Smooth muscle cell (in vitro differentiated cells): ENCODE data around the gene CSNK2A2. TPM values are rescaled to one million over a fixed set of nuclear protein-coding genes. Genes with fewer than 3 reads are reported as not detected.

ENCODE experiments used
- DNase-seq: peaks from one replicate; lab custom pipeline; 2025; ENCODE audit not compliant: unreplicated experiment; lab: John Stamatoyannopoulos, UW
- H2AFZ ChIP-seq: fragments of 200-600 bp; sonication (generic); 2 replicates; pipeline ENCODE4 v1.6.0; 2016; ENCODE audit warnings: antibody characterized with exemption, low read depth, mild to moderate bottlenecking
- H3F3A ChIP-seq: fragments of 200-600 bp; sonication (generic); 2 replicates; pipeline ENCODE4 v1.6.0; 2017; ENCODE audit warnings: antibody characterized with exemption, low read depth
- H3K27ac ChIP-seq: fragments of 200-600 bp; sonication (generic); 2 replicates; pipeline ENCODE4 v1.5.1; 2016; ENCODE audit warnings: low read depth, mild to moderate bottlenecking
- H3K27me3 ChIP-seq: fragments of 200-600 bp; sonication (generic); 2 replicates; pipeline ENCODE4 v1.6.1; 2016; ENCODE audit warnings: low read depth, mild to moderate bottlenecking
- H3K36me3 ChIP-seq: fragments of 200-600 bp; sonication (generic); 2 replicates; pipeline ENCODE4 v1.5.1; 2016; ENCODE audit warnings: low read depth
- H3K4me1 ChIP-seq: fragments of 200-600 bp; sonication (generic); 2 replicates; pipeline ENCODE4 v1.5.1; 2016; ENCODE audit warnings: low read depth
- H3K4me2 ChIP-seq: fragments of 200-600 bp; sonication (generic); 2 replicates; pipeline ENCODE4 v1.6.0; 2016; ENCODE audit warnings: mild to moderate bottlenecking
- H3K4me3 ChIP-seq: fragments of 200-600 bp; sonication (generic); 2 replicates; pipeline ENCODE4 v1.5.1; 2016; ENCODE audit warnings: mild to moderate bottlenecking
- H3K79me2 ChIP-seq: fragments of 200-600 bp; sonication (generic); 2 replicates; pipeline ENCODE4 v1.6.0; 2016; ENCODE audit warnings: low read depth, mild to moderate bottlenecking
- H3K9ac ChIP-seq: fragments of 200-600 bp; sonication (generic); 2 replicates; pipeline ENCODE4 v1.6.0; 2016; ENCODE audit warnings: low read depth
- H3K9me3 ChIP-seq: fragments of 200-600 bp; sonication (generic); replicated peaks from 2 replicates; pipeline ENCODE4 v1.5.1; 2016; ENCODE audit warnings: low read depth
- H4K20me1 ChIP-seq: fragments of 200-600 bp; sonication (generic); 2 replicates; pipeline ENCODE4 v1.6.0; 2016; ENCODE audit warnings: low read depth
- CTCF ChIP-seq: fragments of 200-600 bp; sonication (generic); IDR thresholded peaks from 2 replicates; pipeline ENCODE4 v1.5.1; 2017; ENCODE audit warnings: borderline replicate concordance, mild to moderate bottlenecking, antibody characterized with exemption; ENCODE audit not compliant: insufficient read depth, poor library complexity, severe bottlenecking
- WGBS: methylation state at CpG from one replicate; pipeline ENCODE4 v1.1.7; 2016; ENCODE audit warnings: low lambda C conversion rate; 5-methylcytosine and 5-hydroxymethylcytosine counted together
- polyA plus RNA-seq: library from polyadenylated mRNA; unstranded; fragments of >200 nt; fragmentation: Nextera tagmentation; extraction: Ambion mirVana; gene quantifications from 2 replicates; pipeline ENCODE4 v1.2.1, GENCODE V29; 2016
- total RNA-seq: library from RNA; depleted of rRNA; stranded (reverse); fragments of >200 nt; gene quantifications from 2 replicates; pipeline ENCODE4 v1.2.3, GENCODE V29; 2014

Gene CSNK2A2
- total RNA-seq = 26.3 and 32.3 TPM in 2 replicates
- polyA plus RNA-seq = 16.5 and 21.5 TPM in 2 replicates

- H3K79me2 ChIP-seq = peaks cover 38% of the 10 kb centered on the region
- no peaks in the 10 kb centered on the region for H3K9me3 ChIP-seq
- peaks cover 23% of the 10 kb centered on the region for H4K20me1 ChIP-seq
- whole genome bisulfite sequencing = 11% methylated on average over 11 of the region's 52 CpGs
- H3K9ac ChIP-seq = peak within 1 kb of the TSS; percentile 80
- peaks cover 8% of the 10 kb centered on the region for H3K36me3 ChIP-seq
- H3K4me2 ChIP-seq = peak within 1 kb of the TSS; percentile 100
- no peaks in the 10 kb centered on the region for H3K27me3 ChIP-seq
- no peak within 1 kb of the TSS for H3K27ac ChIP-seq
- peak within 1 kb of the TSS; percentile 96 for H2AFZ ChIP-seq
- peak within 1 kb of the TSS; percentile 82 for H3K4me3 ChIP-seq
- peaks cover 8% of the 10 kb centered on the region for H3K4me1 ChIP-seq
- H3F3A ChIP-seq = no peaks in the 10 kb centered on the region
- DNase-seq = no peak
- peak; percentile 29 for TF ChIP-seq CTCF
These were observed at the start of gene CSNK2A2 for GRCh38 chr16:58198022-58198683. TSS of gene CSNK2A2 (minus strand) at chr16:58198106. CDS start at chr16:58197736, 370 bp downstream.

GRCh38 chr16:58243528-58244004, 45.7 kb upstream of the CSNK2A2 start:
- H4K20me1 ChIP-seq = no peaks in the 10 kb centered on the region
- no peak overlapping the region for H3K27ac ChIP-seq
- WGBS = 26% methylated on average over 8 of the region's 8 CpGs
- no peaks in the 10 kb centered on the region for H3K79me2 ChIP-seq
- no peak overlapping the region for H3K9ac ChIP-seq
- no peak for DNase-seq
- H3K36me3 ChIP-seq = no peaks in the 10 kb centered on the region
- H3F3A ChIP-seq = no peaks in the 10 kb centered on the region
- peak overlapping the region; percentile 11 for H3K4me2 ChIP-seq
- H3K9me3 ChIP-seq = no peaks in the 10 kb centered on the region
- H3K27me3 ChIP-seq = no peaks in the 10 kb centered on the region
- H3K4me3 ChIP-seq = no peak overlapping the region
- H2AFZ ChIP-seq = peak overlapping the region; percentile 55
- no peaks in the 10 kb centered on the region for H3K4me1 ChIP-seq
- no peak for TF ChIP-seq CTCF

DNA sequence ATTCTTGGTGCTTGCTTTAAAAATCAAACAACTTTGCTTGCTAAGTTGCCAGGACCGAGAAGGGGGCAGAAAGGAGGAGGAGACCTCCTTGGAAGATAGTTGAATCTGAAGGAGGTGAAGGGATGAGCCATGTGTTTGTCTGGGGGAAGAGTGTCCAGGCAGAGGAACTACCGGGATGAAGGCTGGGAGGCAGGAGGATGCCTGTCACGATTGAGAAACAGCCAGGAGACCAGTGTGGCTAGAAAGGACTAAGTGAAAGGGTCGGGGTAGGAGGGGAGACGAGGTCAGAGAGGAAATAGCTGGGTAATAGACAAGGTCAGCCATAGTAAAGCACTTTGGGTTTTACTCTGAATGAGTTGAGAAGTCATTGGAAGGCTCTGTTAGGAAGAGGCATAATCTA, 38.9 kb upstream of the CSNK2A2 start:
- WGBS = 17% methylated on average over 5 of the region's 5 CpGs
- Histone ChIP-seq H3K4me1 (peaks cover 3% of the 10 kb centered on the region), H3K9ac (no peak overlapping the region), H3K36me3 (no peaks in the 10 kb centered on the region), H4K20me1 (no peaks in the 10 kb centered on the region), H2AFZ (peak overlapping the region; percentile 100), H3K27me3 (no peaks in the 10 kb centered on the region), H3K4me3 (peak overlapping the region; percentile 65), H3K9me3 (no peaks in the 10 kb centered on the region), H3K27ac (no peak overlapping the region), H3K4me2 (peak overlapping the region; percentile 92), H3K79me2 (no peaks in the 10 kb centered on the region), H3F3A (no peaks in the 10 kb centered on the region)
- TF ChIP-seq CTCF = no peak
- no peak for DNase-seq
